ENCODE results near the gene SPDYE6.
"Not testable (repeated sequence)": the region's sequence is repeated elsewhere in the genome, so short reads cannot be mapped to it uniquely, and the experiment has no call there.

SPDYE6 gene

GRCh38 chr7:102356344-102356743 lies at the start of gene SPDYE6:
Gene SPDYE6 (minus strand): TSS chr7:102356444. CDS start chr7:102356023, 421 bp downstream.
- not testable (repeated sequence) for FAIRE-seq; DNase-seq (ENCODE audit: insufficient read length, low spot score)

- not testable (repeated sequence) for FAIRE-seq; DNase-seq (ENCODE audit: insufficient read length, low spot score)
Measured at GRCh38 chr7:102404862-102405188, 48.6 kb upstream of the SPDYE6 start.

GRCh38 chr7:102404005-102404861 lies 48.0 kb upstream of the SPDYE6 start:
- FAIRE-seq, result no peak
- DNase-seq (ENCODE audit: insufficient read length, low spot score), result peak; percentile 64

- no peak for FAIRE-seq
Measured at GRCh38 chr7:102403563-102403962, 47.3 kb upstream of the SPDYE6 start.

GRCh38 chr7:102400360-102400759 lies 44.1 kb upstream of the SPDYE6 start:
- FAIRE-seq, result no peak
- no peak for DNase-seq (ENCODE audit: insufficient read length, low spot score)

More at GRCh38 chr7:102403563-102403962, 47.3 kb upstream of the SPDYE6 start:
- no peak for DNase-seq (ENCODE audit: insufficient read length, low spot score)

GRCh38 chr7:102398543-102398942 lies 42.3 kb upstream of the SPDYE6 start:
- no peak for DNase-seq (ENCODE audit: insufficient read length, low spot score)
- FAIRE-seq, result no peak

- DNase-seq (ENCODE audit: insufficient read length, low spot score), result no peak
- FAIRE-seq, result no peak
Measured at GRCh38 chr7:102396710-102397019, 40.4 kb upstream of the SPDYE6 start.

- FAIRE-seq, result no peak
Measured at GRCh38 chr7:102395873-102396709, 39.8 kb upstream of the SPDYE6 start, which contains the start of gene PRKRIP1. Gene PRKRIP1 (plus strand): TSS chr7:102396363. CDS start chr7:102396412, 49 bp downstream.

GRCh38 chr7:102395592-102395872 lies 39.3 kb upstream of the SPDYE6 start:
- no peak for DNase-seq (ENCODE audit: insufficient read length, low spot score)
- no peak for FAIRE-seq

More at GRCh38 chr7:102395873-102396709, 39.8 kb upstream of the SPDYE6 start, which contains the start of gene PRKRIP1:
- peak; percentile 87 for DNase-seq (ENCODE audit: insufficient read length, low spot score)

GRCh38 chr7:102393467-102393866 lies 37.2 kb upstream of the SPDYE6 start:
- DNase-seq (ENCODE audit: insufficient read length, low spot score), result peak; percentile 34
- no peak for FAIRE-seq

- no peak for FAIRE-seq
- DNase-seq (ENCODE audit: insufficient read length, low spot score), result no peak
Measured at GRCh38 chr7:102392330-102392729, 36.1 kb upstream of the SPDYE6 start.

- peak; percentile 79 for DNase-seq (ENCODE audit: insufficient read length, low spot score)
Measured at GRCh38 chr7:102390697-102391484, 34.6 kb upstream of the SPDYE6 start.

GRCh38 chr7:102389810-102390209 lies 33.6 kb upstream of the SPDYE6 start:
- FAIRE-seq, result no peak
- DNase-seq (ENCODE audit: insufficient read length, low spot score), result no peak

More at GRCh38 chr7:102390697-102391484, 34.6 kb upstream of the SPDYE6 start:
- FAIRE-seq, result no peak

- FAIRE-seq, result no peak
Measured at GRCh38 chr7:102387064-102387463, 30.8 kb upstream of the SPDYE6 start.

GRCh38 chr7:102381696-102382425 lies 25.6 kb upstream of the SPDYE6 start:
- DNase-seq (ENCODE audit: insufficient read length, low spot score); FAIRE-seq: not testable (repeated sequence)

More at GRCh38 chr7:102387064-102387463, 30.8 kb upstream of the SPDYE6 start:
- DNase-seq (ENCODE audit: insufficient read length, low spot score), result no peak

- FAIRE-seq; DNase-seq (ENCODE audit: insufficient read length, low spot score): not testable (repeated sequence)
Measured at GRCh38 chr7:102380837-102381236, 24.6 kb upstream of the SPDYE6 start.

- DNase-seq (ENCODE audit: insufficient read length, low spot score) (no peak), FAIRE-seq (no peak)
Measured at GRCh38 chr7:102376964-102377466, 20.8 kb upstream of the SPDYE6 start.

- not testable (repeated sequence) for FAIRE-seq; DNase-seq (ENCODE audit: insufficient read length, low spot score)
Measured at GRCh38 chr7:102372796-102373195, 16.6 kb upstream of the SPDYE6 start.

GRCh38 chr7:102370038-102370437 lies 13.8 kb upstream of the SPDYE6 start:
- not testable (repeated sequence) for DNase-seq (ENCODE audit: insufficient read length, low spot score); FAIRE-seq

GRCh38 chr7:102365390-102365789 lies 9.1 kb upstream of the SPDYE6 start:
- DNase-seq (ENCODE audit: insufficient read length, low spot score); FAIRE-seq: not testable (repeated sequence)
